IMR-90 (cell line): ENCODE data around the gene PLXNA4. TPM values are rescaled to one million over a fixed set of nuclear protein-coding genes. Genes with fewer than 3 reads are reported as not detected.

Experiments
- ATAC-seq: fragments of 200-7000 bp; cut with Tn5 transposase; 2 replicates; pipeline ENCODE4 v1.9.1; 2020; ENCODE audit warnings: low read depth, mild to moderate bottlenecking, moderate library complexity
- BruUV-seq: library from RNA; stranded (reverse); fragments of 400-500 nt; replicated peaks from 2 replicates; lab custom pipeline; 2021; lab: Mats Ljungman, UMichigan
- CTCF ChIA-PET: fragments of 300-600 bp; formaldehyde crosslinking; extraction: SDS; loops from one replicate; lab custom pipeline; 2021; ENCODE audit warnings: antibody characterized with exemption; lab: Yijun Ruan, JAX
- POLR2A ChIA-PET: fragments of 300-600 bp; sonication (Branson Sonifier 250); formaldehyde crosslinking; loops from one replicate; lab custom pipeline; 2022; ENCODE audit warnings: antibody characterized with exemption; ENCODE audit not compliant: unreplicated experiment; lab: Charles Lee
- DNase-seq: peaks from one replicate; pipeline ENCODE4 v3.0.0; 2013
- H2AFZ ChIP-seq: replicated peaks from 2 replicates; pipeline ENCODE3; 2013; ENCODE audit warnings: low read length, mild to moderate bottlenecking; ENCODE audit not compliant: poor library complexity
- H2AK5ac ChIP-seq: 2 replicates; pipeline ENCODE4 v1.6.1; 2013; ENCODE audit warnings: low read depth, low read length, inconsistent platforms
- H2AK9ac ChIP-seq: replicated peaks from 2 replicates; pipeline ENCODE3; 2013; ENCODE audit warnings: mild to moderate bottlenecking, low read depth, low read length, moderate library complexity; ENCODE audit not compliant: poor library complexity
- H2BK120ac ChIP-seq: 2 replicates; pipeline ENCODE4 v1.6.1; 2013; ENCODE audit warnings: low read depth, low read length, inconsistent platforms
- H2BK15ac ChIP-seq: 3 replicates; pipeline ENCODE4 v1.6.1; 2013; ENCODE audit warnings: low read depth, low read length, inconsistent platforms
- H2BK20ac ChIP-seq: 2 replicates; pipeline ENCODE4 v1.6.1; 2013; ENCODE audit warnings: low read depth, mild to moderate bottlenecking, inconsistent platforms, low read length, moderate library complexity
- H2BK5ac ChIP-seq: 2 replicates; pipeline ENCODE4 v1.6.1; 2013; ENCODE audit warnings: mild to moderate bottlenecking, low read depth, low read length, inconsistent platforms; ENCODE audit not compliant: poor library complexity, severe bottlenecking
- H3K14ac ChIP-seq: replicated peaks from 2 replicates; pipeline ENCODE4 v1.6.1; 2013; ENCODE audit warnings: low read depth, low read length, inconsistent platforms
- H3K18ac ChIP-seq: 2 replicates; pipeline ENCODE4 v1.6.1; 2013; ENCODE audit warnings: low read depth, low read length, control low read depth
- H3K23ac ChIP-seq: 2 replicates; pipeline ENCODE4 v1.6.1; 2013; ENCODE audit warnings: low read depth, low read length, inconsistent platforms
- H3K27ac ChIP-seq: 2 replicates; pipeline ENCODE4 v1.5.1; 2013; ENCODE audit warnings: mild to moderate bottlenecking, control low read depth, low read length; ENCODE audit not compliant: insufficient read depth
- H3K27me3 ChIP-seq: 2 replicates; pipeline ENCODE4 v1.6.1; 2013; ENCODE audit warnings: low read length; ENCODE audit not compliant: control insufficient read depth, insufficient read depth
- H3K36me3 ChIP-seq: 2 replicates; pipeline ENCODE4 v1.6.1; 2013; ENCODE audit warnings: low read length, mixed read lengths; ENCODE audit not compliant: control insufficient read depth, insufficient read depth
- H3K4ac ChIP-seq: 2 replicates; pipeline ENCODE4 v1.6.1; 2013; ENCODE audit warnings: low read depth, low read length, inconsistent platforms
- H3K4me1 ChIP-seq: 2 replicates; pipeline ENCODE4 v1.6.1; 2013; ENCODE audit warnings: low read length, mixed read lengths; ENCODE audit not compliant: control insufficient read depth, insufficient read depth
- H3K4me2 ChIP-seq: 2 replicates; pipeline ENCODE4 v1.6.1; 2013; ENCODE audit warnings: low read depth, mild to moderate bottlenecking, control low read depth, low read length, moderate library complexity
- H3K4me3 ChIP-seq: 2 replicates; pipeline ENCODE4 v1.5.1; 2013; ENCODE audit warnings: low read depth, mild to moderate bottlenecking, control low read depth, low read length, moderate library complexity; ENCODE audit not compliant: insufficient read depth
- H3K56ac ChIP-seq: 2 replicates; pipeline ENCODE4 v1.6.1; 2013; ENCODE audit warnings: low read length, inconsistent platforms; ENCODE audit not compliant: insufficient read depth; ENCODE audit errors: extremely low read depth
- H3K79me1 ChIP-seq, 2 experiments: 2 replicates each; pipeline ENCODE4 v1.6.1; 2013; ENCODE audit warnings: low read length in 2 of 2, inconsistent platforms in 1 of 2, low read depth in 1 of 2
- H3K9ac ChIP-seq: 2 replicates; pipeline ENCODE4 v1.6.1; 2013; ENCODE audit warnings: low read depth, low read length, control low read depth
- H3K9me1 ChIP-seq: 2 replicates; pipeline ENCODE4 v1.6.1; 2013; ENCODE audit warnings: low read length, inconsistent platforms; ENCODE audit not compliant: insufficient read depth
- H3K9me3 ChIP-seq: 2 replicates; pipeline ENCODE4 v1.6.1; 2013; ENCODE audit warnings: low read length; ENCODE audit not compliant: control insufficient read depth, insufficient read depth
- H4K20me1 ChIP-seq: 2 replicates; pipeline ENCODE4 v1.6.1; 2013; ENCODE audit warnings: low read length, inconsistent platforms; ENCODE audit not compliant: insufficient read depth
- H4K5ac ChIP-seq: 2 replicates; pipeline ENCODE4 v1.6.1; 2013; ENCODE audit warnings: mild to moderate bottlenecking, low read depth, low read length, control low read depth
- H4K8ac ChIP-seq, 2 experiments: 2 replicates each; pipeline ENCODE4 v1.6.1; 2013; ENCODE audit warnings: low read depth in 2 of 2, low read length in 2 of 2, control low read depth in 1 of 2, inconsistent platforms in 1 of 2
- H4K91ac ChIP-seq: 2 replicates; pipeline ENCODE4 v1.6.1; 2013; ENCODE audit warnings: low read depth, low read length, inconsistent platforms; ENCODE audit not compliant: insufficient read depth
- BHLHE40 ChIP-seq: fragments of 150-350 bp; IDR thresholded peaks from 2 replicates; pipeline ENCODE4 v1.6.1; 2016; ENCODE audit warnings: mild to moderate bottlenecking, low read depth, low read length
- CEBPB ChIP-seq: IDR thresholded peaks from 2 replicates; pipeline ENCODE4 v1.6.1; 2012; ENCODE audit warnings: low read depth, low read length, improper control_type of control experiment
- CHD1 ChIP-seq: IDR thresholded peaks from 2 replicates; pipeline ENCODE4 v1.6.1; 2012; ENCODE audit warnings: low read depth, low read length, improper control_type of control experiment
- FOS ChIP-seq: fragments of 150-350 bp; IDR thresholded peaks from 2 replicates; pipeline ENCODE4 v1.6.1; 2016; ENCODE audit warnings: low read depth, low read length
- MAFK ChIP-seq: IDR thresholded peaks from 2 replicates; pipeline ENCODE4 v1.6.1; 2012; ENCODE audit warnings: low read depth, low read length, improper control_type of control experiment
- MAZ ChIP-seq: IDR thresholded peaks from 2 replicates; pipeline ENCODE4 v1.6.1; 2012; ENCODE audit warnings: low read depth, mild to moderate bottlenecking, low read length, improper control_type of control experiment, moderate library complexity, borderline replicate concordance
- MXI1 ChIP-seq: IDR thresholded peaks from 2 replicates; pipeline ENCODE4 v1.6.1; 2012; ENCODE audit warnings: low read depth, mild to moderate bottlenecking, low read length, moderate library complexity, borderline replicate concordance
- NFE2L2 ChIP-seq: fragments of 150-350 bp; IDR thresholded peaks from 2 replicates; pipeline ENCODE4 v1.6.1; 2016; ENCODE audit warnings: low read depth, mild to moderate bottlenecking, low read length
- POLR2A ChIP-seq: IDR thresholded peaks from 2 replicates; pipeline ENCODE4 v1.6.1; 2012; ENCODE audit warnings: mild to moderate bottlenecking, low read depth, low read length
- RAD21 ChIP-seq: IDR thresholded peaks from 2 replicates; pipeline ENCODE4 v1.6.1; 2012; ENCODE audit warnings: low read length, improper control_type of control experiment
- RCOR1 ChIP-seq: IDR thresholded peaks from 2 replicates; pipeline ENCODE4 v1.6.1; 2012; ENCODE audit warnings: mild to moderate bottlenecking, low read length, improper control_type of control experiment; ENCODE audit not compliant: insufficient replicate concordance
- RFX5 ChIP-seq: IDR thresholded peaks from 2 replicates; pipeline ENCODE4 v1.8.0; 2012; ENCODE audit warnings: low read depth, mild to moderate bottlenecking, low read length, moderate library complexity
- SMC3 ChIP-seq: fragments of 150-350 bp; IDR thresholded peaks from 2 replicates; pipeline ENCODE4 v1.6.1; 2016; ENCODE audit warnings: low read depth, mild to moderate bottlenecking, antibody characterized with exemption, low read length, moderate library complexity
- WGBS, 2 experiments: methylation state at CpG; one replicate each; pipeline versions ENCODE4 v1.1.5 to v1.1.7; 2013; ENCODE audit warnings: missing lambda C conversion rate in 2 of 2; ENCODE audit not compliant: insufficient read length in 1 of 2; ENCODE audit errors: extremely low coverage in 2 of 2; 5-methylcytosine and 5-hydroxymethylcytosine counted together
- dilution Hi-C: fragments of 300-500 bp; cut with HindIII; formaldehyde crosslinking; loops from one replicate; pipeline ENCODE4 v1.14.3; 2018; ENCODE audit warnings: low sequenced_read_pairs; ENCODE audit not compliant: unreplicated experiment
- in situ Hi-C: fragments of 300-500 bp; cut with MboI; formaldehyde crosslinking; loops from 3 replicates; pipeline ENCODE4 v1.14.3; 2019; ENCODE audit warnings: low sequenced_read_pairs, inconsistent platforms, mixed read lengths
- intact Hi-C: fragments of 100-400 bp; cut with micrococcal nuclease; formaldehyde crosslinking; loops from 2 replicates; pipeline ENCODE4 v1.10.0; 2022
- polyA plus RNA-seq, 3 experiments: library from polyadenylated mRNA; depleted of rRNA; stranded (reverse); fragments of >200 nt; gene quantifications; 2 replicates each; pipeline ENCODE4 v1.2.3, GENCODE V29; 2012; ENCODE audit warnings: low replicate concordance in 1 of 3
- total RNA-seq: library from RNA; depleted of rRNA; stranded (reverse); fragments of >200 nt; gene quantifications from 2 replicates; pipeline ENCODE4 v1.2.3, GENCODE V29; 2012
- TF ChIP-seq, protein P1 (sequence below): conservative IDR thresholded peaks from 2 replicates; pipeline ENCODE4 v1.5.1; 2012; ENCODE audit warnings: mild to moderate bottlenecking, low read depth, low read length, improper control_type of control experiment
- TF ChIP-seq, protein P2 (sequence below): fragments of 150-350 bp; IDR thresholded peaks from 2 replicates; pipeline ENCODE4 v1.6.1; 2016; ENCODE audit warnings: low read depth, mild to moderate bottlenecking, low read length, moderate library complexity, borderline replicate concordance
- TF ChIP-seq, protein P3 (sequence below): fragments of 150-350 bp; IDR thresholded peaks from 2 replicates; pipeline ENCODE4 v1.6.1; 2017; ENCODE audit warnings: mild to moderate bottlenecking, antibody characterized with exemption, low read length, low read depth

Gene PLXNA4
- total and polyA plus RNA-seq, 2 of the 4 experiments (the other 2 are of a cell fraction) = under 0.01 TPM

DNA sequence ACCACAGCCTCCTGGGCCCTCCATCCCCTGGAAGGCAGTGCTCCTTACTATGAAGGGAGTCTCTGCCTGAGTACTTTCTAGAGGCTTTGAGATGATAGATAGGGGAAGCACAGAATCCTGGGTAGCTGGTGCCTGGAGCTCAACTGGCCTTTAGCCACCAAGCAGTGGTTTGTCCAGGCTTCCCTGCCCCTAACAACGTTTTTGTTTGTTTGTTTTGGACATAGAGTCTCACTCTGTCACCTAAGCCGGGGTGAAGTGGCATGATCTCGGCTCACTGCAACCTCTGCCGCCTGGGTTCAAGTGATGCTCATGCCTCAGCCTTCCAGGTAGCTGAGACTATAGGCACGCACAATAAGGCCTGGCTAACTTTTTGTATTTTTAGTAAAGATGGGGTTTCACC lies 289.4 kb downstream of the PLXNA4 start:
- no peak overlapping the region for H4K5ac ChIP-seq
- ATAC-seq (no peak), DNase-seq (no peak)
- H3K36me3 ChIP-seq = no peaks in the 10 kb centered on the region
- ChIA-PET CTCF (no interaction called here), POLR2A (no interaction called here)
- no peaks in the 10 kb centered on the region for H3K79me1 ChIP-seq
- no peak overlapping the region for H3K18ac ChIP-seq
- no peaks in the 10 kb centered on the region for H3K27me3 ChIP-seq
- H3K9me3 ChIP-seq = no peaks in the 10 kb centered on the region
- no peaks in the 10 kb centered on the region for H3K4me1 ChIP-seq
- H3K9ac ChIP-seq = no peak overlapping the region
- no peak overlapping the region for H3K14ac ChIP-seq
- no peak overlapping the region for H2AK5ac ChIP-seq
- H3K27ac ChIP-seq = no peak overlapping the region
- no peak overlapping the region for H2BK120ac ChIP-seq
- H3K4me2 ChIP-seq = no peak overlapping the region
- H2AFZ ChIP-seq = no peak overlapping the region
- H2BK15ac ChIP-seq = no peak overlapping the region
- TF ChIP-seq, protein P1, sequence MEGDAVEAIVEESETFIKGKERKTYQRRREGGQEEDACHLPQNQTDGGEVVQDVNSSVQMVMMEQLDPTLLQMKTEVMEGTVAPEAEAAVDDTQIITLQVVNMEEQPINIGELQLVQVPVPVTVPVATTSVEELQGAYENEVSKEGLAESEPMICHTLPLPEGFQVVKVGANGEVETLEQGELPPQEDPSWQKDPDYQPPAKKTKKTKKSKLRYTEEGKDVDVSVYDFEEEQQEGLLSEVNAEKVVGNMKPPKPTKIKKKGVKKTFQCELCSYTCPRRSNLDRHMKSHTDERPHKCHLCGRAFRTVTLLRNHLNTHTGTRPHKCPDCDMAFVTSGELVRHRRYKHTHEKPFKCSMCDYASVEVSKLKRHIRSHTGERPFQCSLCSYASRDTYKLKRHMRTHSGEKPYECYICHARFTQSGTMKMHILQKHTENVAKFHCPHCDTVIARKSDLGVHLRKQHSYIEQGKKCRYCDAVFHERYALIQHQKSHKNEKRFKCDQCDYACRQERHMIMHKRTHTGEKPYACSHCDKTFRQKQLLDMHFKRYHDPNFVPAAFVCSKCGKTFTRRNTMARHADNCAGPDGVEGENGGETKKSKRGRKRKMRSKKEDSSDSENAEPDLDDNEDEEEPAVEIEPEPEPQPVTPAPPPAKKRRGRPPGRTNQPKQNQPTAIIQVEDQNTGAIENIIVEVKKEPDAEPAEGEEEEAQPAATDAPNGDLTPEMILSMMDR = no peak
- TF ChIP-seq MXI1 (no peak), BHLHE40 (no peak), FOS (no peak), RCOR1 (no peak), RFX5 (no peak), MAFK (no peak), RAD21 (no peak), MAZ (no peak), SMC3 (no peak), CHD1 (no peak), NFE2L2 (no peak), POLR2A (no peak), CEBPB (no peak)
- TF ChIP-seq, protein P2, sequence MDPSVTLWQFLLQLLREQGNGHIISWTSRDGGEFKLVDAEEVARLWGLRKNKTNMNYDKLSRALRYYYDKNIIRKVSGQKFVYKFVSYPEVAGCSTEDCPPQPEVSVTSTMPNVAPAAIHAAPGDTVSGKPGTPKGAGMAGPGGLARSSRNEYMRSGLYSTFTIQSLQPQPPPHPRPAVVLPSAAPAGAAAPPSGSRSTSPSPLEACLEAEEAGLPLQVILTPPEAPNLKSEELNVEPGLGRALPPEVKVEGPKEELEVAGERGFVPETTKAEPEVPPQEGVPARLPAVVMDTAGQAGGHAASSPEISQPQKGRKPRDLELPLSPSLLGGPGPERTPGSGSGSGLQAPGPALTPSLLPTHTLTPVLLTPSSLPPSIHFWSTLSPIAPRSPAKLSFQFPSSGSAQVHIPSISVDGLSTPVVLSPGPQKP = no peak
- TF ChIP-seq, protein P3, sequence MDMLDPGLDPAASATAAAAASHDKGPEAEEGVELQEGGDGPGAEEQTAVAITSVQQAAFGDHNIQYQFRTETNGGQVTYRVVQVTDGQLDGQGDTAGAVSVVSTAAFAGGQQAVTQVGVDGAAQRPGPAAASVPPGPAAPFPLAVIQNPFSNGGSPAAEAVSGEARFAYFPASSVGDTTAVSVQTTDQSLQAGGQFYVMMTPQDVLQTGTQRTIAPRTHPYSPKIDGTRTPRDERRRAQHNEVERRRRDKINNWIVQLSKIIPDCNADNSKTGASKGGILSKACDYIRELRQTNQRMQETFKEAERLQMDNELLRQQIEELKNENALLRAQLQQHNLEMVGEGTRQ = no peak
- H3K4ac ChIP-seq = no peak overlapping the region
- dilution Hi-C loops (no loop called here), in situ Hi-C loops (no loop called here), intact Hi-C loops (no loop called here)
- no peak overlapping the region for H3K4me3 ChIP-seq
- H3K23ac ChIP-seq = no peak overlapping the region
- H3K56ac ChIP-seq = no peak overlapping the region
- H2BK20ac ChIP-seq = no peak overlapping the region
- H3K9me1 ChIP-seq = no peaks in the 10 kb centered on the region
- H4K8ac ChIP-seq = no peak overlapping the region
- no peak overlapping the region for H2AK9ac ChIP-seq
- no CpG with 5 or more reads among the region's 5 CpGs for WGBS, 2 experiments
- no peak overlapping the region for H2BK5ac ChIP-seq
- no peak overlapping the region for H4K91ac ChIP-seq
- H4K20me1 ChIP-seq = no peaks in the 10 kb centered on the region
- no TSS peak for BruUV-seq
